H9 (cell line): ENCODE data around the gene FAM25G. TPM values are rescaled to one million over a fixed set of nuclear protein-coding genes. Genes with fewer than 3 reads are reported as not detected.
"Not testable (repeated sequence)": the region's sequence is repeated elsewhere in the genome, so short reads cannot be mapped to it uniquely, and the experiment has no call there.

ENCODE experiments used
- DNase-seq: peaks from one replicate; pipeline ENCODE4 v3.0.0-alpha.2; 2017
- H2AFZ ChIP-seq: one replicate; pipeline ENCODE4 v1.6.1; 2013; ENCODE audit warnings: mild to moderate bottlenecking, low read length, control low read depth, moderate library complexity
- H2AK5ac ChIP-seq: 2 replicates; pipeline ENCODE4 v1.6.1; 2013; ENCODE audit warnings: low read length, control low read depth, mixed read lengths; ENCODE audit not compliant: insufficient read length
- H2BK120ac ChIP-seq: one replicate; pipeline ENCODE4 v1.6.1; 2013; ENCODE audit warnings: low read depth, mild to moderate bottlenecking, low read length, control low read depth, inconsistent platforms; ENCODE audit not compliant: poor library complexity, severe bottlenecking
- H2BK12ac ChIP-seq: 2 replicates; pipeline ENCODE4 v1.6.1; 2013; ENCODE audit warnings: low read length, control low read depth, mixed read lengths, low read depth; ENCODE audit not compliant: insufficient read length
- H2BK15ac ChIP-seq: 2 replicates; pipeline ENCODE4 v1.6.1; 2013; ENCODE audit warnings: low read depth, low read length, control low read depth
- H2BK20ac ChIP-seq: one replicate; pipeline ENCODE4 v1.6.1; 2013; ENCODE audit warnings: low read depth, mild to moderate bottlenecking, low read length, control low read depth, inconsistent platforms; ENCODE audit not compliant: poor library complexity, severe bottlenecking
- H2BK5ac ChIP-seq: 2 replicates; pipeline ENCODE4 v1.6.1; 2013; ENCODE audit warnings: low read length, control low read depth, mixed read lengths; ENCODE audit not compliant: insufficient read length
- H3K14ac ChIP-seq: 2 replicates; pipeline ENCODE4 v1.6.1; 2013; ENCODE audit warnings: low read length, control low read depth; ENCODE audit not compliant: insufficient read depth
- H3K18ac ChIP-seq: 2 replicates; pipeline ENCODE4 v1.6.1; 2013; ENCODE audit warnings: low read depth, mild to moderate bottlenecking, mixed read lengths, low read length, control low read depth; ENCODE audit not compliant: insufficient read length
- H3K23ac ChIP-seq: 2 replicates; pipeline ENCODE4 v1.6.1; 2013; ENCODE audit warnings: low read length, control low read depth, mixed read lengths, low read depth; ENCODE audit not compliant: insufficient read length
- H3K23me2 ChIP-seq: 2 replicates; pipeline ENCODE4 v1.6.1; 2013; ENCODE audit warnings: low read depth, mild to moderate bottlenecking, mixed read lengths, low read length, control low read depth; ENCODE audit not compliant: insufficient read length, poor library complexity, severe bottlenecking
- H3K27ac ChIP-seq: 2 replicates; pipeline ENCODE4 v1.5.1; 2013; ENCODE audit warnings: low read length, control low read depth, mixed read lengths, low read depth; ENCODE audit not compliant: insufficient read length
- H3K27me3 ChIP-seq: 2 replicates; pipeline ENCODE4 v1.6.1; 2013; ENCODE audit warnings: low read length, control low read depth, inconsistent platforms; ENCODE audit not compliant: insufficient read depth
- H3K4ac ChIP-seq: 2 replicates; pipeline ENCODE4 v1.6.1; 2013; ENCODE audit warnings: low read depth, mild to moderate bottlenecking, control low read depth, inconsistent platforms, low read length, moderate library complexity
- H3K4me1 ChIP-seq: 2 replicates; pipeline ENCODE4 v1.6.1; 2013; ENCODE audit warnings: low read length, control low read depth, inconsistent platforms; ENCODE audit not compliant: insufficient read depth
- H3K4me2 ChIP-seq: 2 replicates; pipeline ENCODE4 v1.6.1; 2013; ENCODE audit warnings: low read length, control low read depth, mixed read lengths; ENCODE audit not compliant: insufficient read length, insufficient read depth
- H3K56ac ChIP-seq: 2 replicates; pipeline ENCODE4 v1.6.1; 2013; ENCODE audit warnings: low read depth, mild to moderate bottlenecking, mixed read lengths, low read length, control low read depth; ENCODE audit not compliant: insufficient read length
- H3K79me1 ChIP-seq: 2 replicates; pipeline ENCODE4 v1.6.1; 2013; ENCODE audit warnings: low read depth, mild to moderate bottlenecking, moderate library complexity, low read length, control low read depth, inconsistent platforms; ENCODE audit not compliant: insufficient read depth, poor library complexity, severe bottlenecking
- H3K79me2 ChIP-seq: 2 replicates; pipeline ENCODE4 v1.6.1; 2013; ENCODE audit warnings: low read length, control low read depth, inconsistent platforms; ENCODE audit not compliant: insufficient read depth
- H3K9ac ChIP-seq: 2 replicates; pipeline ENCODE4 v1.6.1; 2013; ENCODE audit warnings: low read length, control low read depth, mixed read lengths; ENCODE audit not compliant: insufficient read length; ENCODE audit errors: extremely low read depth
- H3K9me3 ChIP-seq: one replicate; pipeline ENCODE4 v1.6.1; 2013; ENCODE audit warnings: low read depth, low read length, inconsistent platforms; ENCODE audit not compliant: control insufficient read depth
- H3T11ph ChIP-seq: one replicate; pipeline ENCODE4 v1.6.1; 2013; ENCODE audit warnings: mild to moderate bottlenecking, low read length, control low read depth, inconsistent platforms
- H4K20me1 ChIP-seq: one replicate; pipeline ENCODE4 v1.6.1; 2013; ENCODE audit not compliant: control insufficient read depth, insufficient read length, insufficient read depth
- H4K5ac ChIP-seq: 2 replicates; pipeline ENCODE4 v1.6.1; 2013; ENCODE audit warnings: low read depth, mild to moderate bottlenecking, mixed read lengths, low read length, control low read depth; ENCODE audit not compliant: insufficient read length
- H4K8ac ChIP-seq: replicated peaks from 2 replicates; pipeline ENCODE4 v1.6.1; 2013; ENCODE audit warnings: low read length, control low read depth, mixed read lengths, low read depth; ENCODE audit not compliant: insufficient read length
- H4K91ac ChIP-seq: 2 replicates; pipeline ENCODE4 v1.6.1; 2013; ENCODE audit warnings: low read depth, mild to moderate bottlenecking, moderate library complexity, mixed read lengths, low read length, control low read depth; ENCODE audit not compliant: insufficient read length
- H3K27ac Mint-ChIP-seq, 3 experiments: 2 replicates in 2 of 3; 3 replicates in 1 of 3; pipeline ENCODE4 v1.8.0; 2020 to 2021; ENCODE audit warnings: mixed read lengths in 3 of 3, mild to moderate bottlenecking in 1 of 3, moderate library complexity in 1 of 3
- H3K27me3 Mint-ChIP-seq: 2 replicates; pipeline ENCODE4 v1.8.0; 2021; ENCODE audit warnings: low read depth, mild to moderate bottlenecking, moderate library complexity, mixed read lengths
- H3K36me3 Mint-ChIP-seq, 3 experiments: 2 replicates in 2 of 3; 3 replicates in 1 of 3; pipeline ENCODE4 v1.8.0; 2020 to 2021; ENCODE audit warnings: low read depth in 3 of 3, mixed read lengths in 3 of 3; ENCODE audit not compliant: insufficient read depth in 1 of 3
- H3K4me1 Mint-ChIP-seq, 2 experiments: 2 replicates each; pipeline ENCODE4 v1.8.0; 2020; ENCODE audit warnings: mixed read lengths in 2 of 2
- H3K4me3 Mint-ChIP-seq, 2 experiments: 2 replicates in 1 of 2; 3 replicates in 1 of 2; pipeline ENCODE4 v1.8.0; 2020 to 2021; ENCODE audit warnings: mild to moderate bottlenecking in 2 of 2, mixed read lengths in 2 of 2, moderate library complexity in 1 of 2
- H3K9me3 Mint-ChIP-seq, 2 experiments: 2 replicates in 1 of 2; 3 replicates in 1 of 2; pipeline ENCODE4 v1.8.0; 2020; ENCODE audit warnings: mild to moderate bottlenecking in 2 of 2, mixed read lengths in 2 of 2, moderate library complexity in 1 of 2
- WGBS: extraction: QIAGEN DNeasy Blood & Tissue Kit; methylation state at CpG from one replicate; pipeline ENCODE4 v1.1.7; 2013; ENCODE audit warnings: missing lambda C conversion rate, low lambda C conversion rate, mixed read lengths; ENCODE audit not compliant: insufficient read length; ENCODE audit errors: extremely low coverage; 5-methylcytosine and 5-hydroxymethylcytosine counted together
- total RNA-seq: library from RNA; stranded (reverse); gene quantifications from 2 replicates; pipeline ENCODE4 v1.2.1, GENCODE V29; 2021

FAM25G gene
- total RNA-seq, 1 experiment from 2014 or later, result not detected

- not testable (repeated sequence) for H3K4me2 ChIP-seq, H2BK20ac ChIP-seq, H2BK5ac ChIP-seq, H3K23me2 ChIP-seq, H3K4me1 ChIP-seq, H3K56ac ChIP-seq, H2BK12ac ChIP-seq, H2BK15ac ChIP-seq, H3K4me1 Mint-ChIP-seq, H3K27ac ChIP-seq, H3K27me3 ChIP-seq, H3K27ac Mint-ChIP-seq, H4K91ac ChIP-seq, H3K36me3 Mint-ChIP-seq, DNase-seq, H3T11ph ChIP-seq, H3K18ac ChIP-seq, H3K9me3 Mint-ChIP-seq, H3K9me3 ChIP-seq, H2AFZ ChIP-seq, H4K20me1 ChIP-seq, H3K4me3 Mint-ChIP-seq, H4K5ac ChIP-seq, H3K23ac ChIP-seq, H4K8ac ChIP-seq, H3K14ac ChIP-seq, H3K9ac ChIP-seq, H3K4ac ChIP-seq, H3K27me3 Mint-ChIP-seq, H2AK5ac ChIP-seq, H3K79me2 ChIP-seq, H3K79me1 ChIP-seq, H2BK120ac ChIP-seq
- WGBS, result no CpG with 5 or more reads among the region's 3 CpGs
Observed at GRCh38 chr10:47480133-47480532, 11.4 kb downstream of the FAM25G start.

- not testable (repeated sequence) for H3K36me3 Mint-ChIP-seq, H3K27me3 ChIP-seq, H3K18ac ChIP-seq, H2BK5ac ChIP-seq, H2BK15ac ChIP-seq, H3K9me3 Mint-ChIP-seq, H2AK5ac ChIP-seq, H4K91ac ChIP-seq, H3K27ac Mint-ChIP-seq, H3K14ac ChIP-seq, H2BK12ac ChIP-seq, H3K27ac ChIP-seq, H4K5ac ChIP-seq, H3K79me2 ChIP-seq, H3K4me2 ChIP-seq, H3K56ac ChIP-seq, H3K23me2 ChIP-seq, H3K4me3 Mint-ChIP-seq, H3K23ac ChIP-seq, H3K4me1 Mint-ChIP-seq, H3K9ac ChIP-seq, H3T11ph ChIP-seq, H3K27me3 Mint-ChIP-seq, H3K79me1 ChIP-seq, H2AFZ ChIP-seq, H3K4ac ChIP-seq, H4K20me1 ChIP-seq, H3K4me1 ChIP-seq, H4K8ac ChIP-seq, H3K9me3 ChIP-seq, H2BK120ac ChIP-seq, H2BK20ac ChIP-seq
- no CpG with 5 or more reads among the region's 5 CpGs for WGBS
- peak; percentile 15 for DNase-seq
Observed at GRCh38 chr10:47478114-47478513, 13.4 kb downstream of the FAM25G start.
